Measurements from ENCODE around the gene FAM25A.
"Not testable (repeated sequence)": the region's sequence is repeated elsewhere in the genome, so short reads cannot be mapped to it uniquely, and the experiment has no call there.

The FAM25A gene

DNA sequence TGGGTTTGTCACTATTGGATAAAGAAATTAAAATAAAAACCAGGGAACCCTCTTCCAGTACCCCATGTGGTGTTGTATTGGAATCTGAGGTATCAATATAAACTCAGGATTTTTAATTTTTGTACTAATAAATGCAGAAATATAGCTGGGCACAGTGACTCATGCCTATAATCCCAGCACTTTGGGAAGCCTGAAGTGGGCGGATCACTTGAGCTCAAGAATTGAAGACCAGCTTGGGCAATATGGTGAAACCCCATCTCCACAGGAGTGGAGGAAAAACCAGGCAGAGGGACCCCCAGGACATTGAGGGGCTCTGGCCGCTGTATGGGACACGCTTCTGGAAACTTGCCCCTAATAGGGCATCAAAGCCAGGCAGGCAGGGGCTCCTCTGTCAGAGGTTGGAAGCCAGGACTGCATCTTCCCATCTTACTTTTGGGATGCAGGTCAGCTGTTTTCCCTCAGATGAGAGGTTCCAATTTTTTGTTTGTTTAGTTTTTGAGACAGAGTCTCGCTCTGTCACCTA lies 40.7 kb upstream of the FAM25A start:
- H3K4me2 ChIP-seq (ENCODE audit: low read length) = no peak overlapping the region
- no peaks in the 10 kb centered on the region for H3K4me1 ChIP-seq (ENCODE audit: insufficient read depth, low read length, severe bottlenecking)

GRCh38 chr10:86979977-86980448 lies 40.1 kb upstream of the FAM25A start:
- Histone ChIP-seq H3F3A (ENCODE audit: insufficient read depth, low read length) (no peaks in the 10 kb centered on the region), H3K36me3 (ENCODE audit: insufficient read depth, low read length) (no peaks in the 10 kb centered on the region), H3K9me2 (ENCODE audit: low read depth, low read length) (no peaks in the 10 kb centered on the region), H3K4me1 (ENCODE audit: insufficient read depth, low read length, severe bottlenecking) (no peaks in the 10 kb centered on the region), H3K4me3 (ENCODE audit: low read depth, low read length, poor library complexity, severe bottlenecking) (no peak overlapping the region), H3K27me3 (ENCODE audit: insufficient read depth, low read length) (no peaks in the 10 kb centered on the region), H4K20me1 (ENCODE audit: insufficient read depth, low read length) (no peaks in the 10 kb centered on the region), H3K9me3 (ENCODE audit: low read length) (no peaks in the 10 kb centered on the region), H3K27ac (ENCODE audit: low read depth, low read length, poor library complexity, severe bottlenecking) (no peak overlapping the region), H2AFZ (ENCODE audit: low read length) (no peak overlapping the region), H3K4me2 (ENCODE audit: low read length) (no peak overlapping the region), H3K79me2 (ENCODE audit: insufficient read depth, low read length) (no peaks in the 10 kb centered on the region), H3K9ac (ENCODE audit: low read length) (no peak overlapping the region)
- TF ChIP-seq, protein P1, sequence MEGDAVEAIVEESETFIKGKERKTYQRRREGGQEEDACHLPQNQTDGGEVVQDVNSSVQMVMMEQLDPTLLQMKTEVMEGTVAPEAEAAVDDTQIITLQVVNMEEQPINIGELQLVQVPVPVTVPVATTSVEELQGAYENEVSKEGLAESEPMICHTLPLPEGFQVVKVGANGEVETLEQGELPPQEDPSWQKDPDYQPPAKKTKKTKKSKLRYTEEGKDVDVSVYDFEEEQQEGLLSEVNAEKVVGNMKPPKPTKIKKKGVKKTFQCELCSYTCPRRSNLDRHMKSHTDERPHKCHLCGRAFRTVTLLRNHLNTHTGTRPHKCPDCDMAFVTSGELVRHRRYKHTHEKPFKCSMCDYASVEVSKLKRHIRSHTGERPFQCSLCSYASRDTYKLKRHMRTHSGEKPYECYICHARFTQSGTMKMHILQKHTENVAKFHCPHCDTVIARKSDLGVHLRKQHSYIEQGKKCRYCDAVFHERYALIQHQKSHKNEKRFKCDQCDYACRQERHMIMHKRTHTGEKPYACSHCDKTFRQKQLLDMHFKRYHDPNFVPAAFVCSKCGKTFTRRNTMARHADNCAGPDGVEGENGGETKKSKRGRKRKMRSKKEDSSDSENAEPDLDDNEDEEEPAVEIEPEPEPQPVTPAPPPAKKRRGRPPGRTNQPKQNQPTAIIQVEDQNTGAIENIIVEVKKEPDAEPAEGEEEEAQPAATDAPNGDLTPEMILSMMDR (IDR thresholded peaks at IDR 0.05; ENCODE audit: low read length) = no peak
- no peak for TF ChIP-seq EZH2 (IDR thresholded peaks at IDR 0.05; ENCODE audit: borderline replicate concordance, low read length)

More for the DNA sequence above, 40.7 kb upstream of the FAM25A start:
- no peaks in the 10 kb centered on the region for H3K27me3 ChIP-seq (ENCODE audit: insufficient read depth, low read length)
- TF ChIP-seq, protein P1 (IDR thresholded peaks at IDR 0.05; ENCODE audit: low read length) = no peak
- TF ChIP-seq EZH2 (IDR thresholded peaks at IDR 0.05; ENCODE audit: borderline replicate concordance, low read length) = no peak
- H3K9ac ChIP-seq (ENCODE audit: low read length) = no peak overlapping the region
- no peaks in the 10 kb centered on the region for H3K9me2 ChIP-seq (ENCODE audit: low read depth, low read length)
- no peaks in the 10 kb centered on the region for H3K36me3 ChIP-seq (ENCODE audit: insufficient read depth, low read length)
- H2AFZ ChIP-seq (ENCODE audit: low read length) = no peak overlapping the region
- no peaks in the 10 kb centered on the region for H4K20me1 ChIP-seq (ENCODE audit: insufficient read depth, low read length)
- no peak overlapping the region for H3K27ac ChIP-seq (ENCODE audit: low read depth, low read length, poor library complexity, severe bottlenecking)
- no peaks in the 10 kb centered on the region for H3F3A ChIP-seq (ENCODE audit: insufficient read depth, low read length)
- no peaks in the 10 kb centered on the region for H3K79me2 ChIP-seq (ENCODE audit: insufficient read depth, low read length)
- H3K4me3 ChIP-seq (ENCODE audit: low read depth, low read length, poor library complexity, severe bottlenecking) = no peak overlapping the region
- no peaks in the 10 kb centered on the region for H3K9me3 ChIP-seq (ENCODE audit: low read length)

DNA sequence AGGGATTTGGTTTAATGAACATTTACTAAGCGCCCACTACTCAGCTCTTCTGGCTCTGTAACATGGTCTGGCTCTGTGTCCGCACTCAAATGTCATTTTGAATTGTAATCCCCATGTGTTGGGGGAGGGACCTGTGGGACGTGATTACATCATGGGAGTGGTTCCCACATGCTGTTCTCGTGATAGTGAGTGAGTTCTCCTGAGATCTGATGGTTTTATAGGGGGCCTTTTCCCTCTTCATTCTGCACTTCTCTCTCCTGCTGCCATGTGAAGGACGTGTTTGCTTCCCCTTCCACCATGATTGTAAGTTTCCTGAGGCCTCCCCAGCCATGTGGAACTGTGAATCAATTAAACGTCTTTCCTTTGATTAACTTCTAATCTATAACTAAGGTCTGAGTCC lies 39.1 kb upstream of the FAM25A start:
- not testable (repeated sequence) for H3K9me2 ChIP-seq (ENCODE audit: low read depth, low read length); H3K27me3 ChIP-seq (ENCODE audit: insufficient read depth, low read length); H3K9me3 ChIP-seq (ENCODE audit: low read length); H3K27ac ChIP-seq (ENCODE audit: low read depth, low read length, poor library complexity, severe bottlenecking); H3K79me2 ChIP-seq (ENCODE audit: insufficient read depth, low read length); H3K36me3 ChIP-seq (ENCODE audit: insufficient read depth, low read length); H3K9ac ChIP-seq (ENCODE audit: low read length); H3K4me2 ChIP-seq (ENCODE audit: low read length); H3K4me3 ChIP-seq (ENCODE audit: low read depth, low read length, poor library complexity, severe bottlenecking); H4K20me1 ChIP-seq (ENCODE audit: insufficient read depth, low read length); H3K4me1 ChIP-seq (ENCODE audit: insufficient read depth, low read length, severe bottlenecking); H3F3A ChIP-seq (ENCODE audit: insufficient read depth, low read length); H2AFZ ChIP-seq (ENCODE audit: low read length)

DNA sequence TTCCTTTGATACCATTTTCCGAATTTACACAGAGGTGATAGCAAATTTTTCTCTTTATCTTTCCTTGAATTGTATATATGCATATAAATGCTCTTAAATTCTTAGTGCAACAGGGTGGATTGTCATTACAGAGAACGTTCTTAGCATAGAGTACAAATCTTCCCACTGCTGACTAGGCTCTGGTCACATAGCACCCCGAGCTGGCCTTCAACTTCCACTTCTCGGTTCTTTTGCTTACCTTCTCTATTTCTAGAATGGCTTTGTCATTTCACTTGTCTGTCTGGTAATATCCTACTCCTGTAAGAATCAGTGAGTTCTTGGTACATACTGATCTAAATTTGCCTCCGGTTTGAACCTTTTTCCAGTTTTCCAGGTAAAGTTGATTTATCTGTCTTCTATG lies 38.4 kb upstream of the FAM25A start:
- Histone ChIP-seq H3K4me2 (ENCODE audit: low read length) (no peak overlapping the region), H3K27me3 (ENCODE audit: insufficient read depth, low read length) (no peaks in the 10 kb centered on the region), H3K36me3 (ENCODE audit: insufficient read depth, low read length) (no peaks in the 10 kb centered on the region), H3K4me1 (ENCODE audit: insufficient read depth, low read length, severe bottlenecking) (no peaks in the 10 kb centered on the region), H3K9me2 (ENCODE audit: low read depth, low read length) (no peaks in the 10 kb centered on the region), H2AFZ (ENCODE audit: low read length) (no peak overlapping the region), H3K79me2 (ENCODE audit: insufficient read depth, low read length) (no peaks in the 10 kb centered on the region), H3K9me3 (ENCODE audit: low read length) (no peaks in the 10 kb centered on the region), H3K27ac (ENCODE audit: low read depth, low read length, poor library complexity, severe bottlenecking) (no peak overlapping the region), H3K4me3 (ENCODE audit: low read depth, low read length, poor library complexity, severe bottlenecking) (no peak overlapping the region), H3K9ac (ENCODE audit: low read length) (no peak overlapping the region), H4K20me1 (ENCODE audit: insufficient read depth, low read length) (no peaks in the 10 kb centered on the region), H3F3A (ENCODE audit: insufficient read depth, low read length) (no peaks in the 10 kb centered on the region)
- TF ChIP-seq, protein P1 (IDR thresholded peaks at IDR 0.05; ENCODE audit: low read length) = no peak
- no peak for TF ChIP-seq EZH2 (IDR thresholded peaks at IDR 0.05; ENCODE audit: borderline replicate concordance, low read length)

DNA sequence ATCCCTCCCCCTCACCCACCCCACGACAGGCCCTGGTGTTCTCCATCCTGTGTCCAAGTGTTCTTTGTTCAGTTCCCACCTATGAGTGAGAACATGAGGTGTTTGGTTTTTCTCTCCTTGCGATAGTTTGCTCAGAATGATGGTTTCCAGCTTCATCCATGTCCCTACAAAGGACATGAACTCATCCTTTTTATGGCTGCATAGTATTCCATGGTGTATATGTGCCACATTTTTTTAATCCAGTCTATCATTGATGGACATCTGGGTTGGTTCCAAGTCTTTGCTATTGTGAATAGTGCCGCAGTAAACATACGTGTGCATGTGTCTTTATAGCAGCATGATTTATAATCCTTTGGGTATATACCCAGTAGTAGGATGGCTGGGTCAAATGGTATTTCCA lies 35.6 kb upstream of the FAM25A start:
- H3K4me2 ChIP-seq (ENCODE audit: low read length); H3K27me3 ChIP-seq (ENCODE audit: insufficient read depth, low read length); H3K4me3 ChIP-seq (ENCODE audit: low read depth, low read length, poor library complexity, severe bottlenecking); H3K9ac ChIP-seq (ENCODE audit: low read length); H3K9me2 ChIP-seq (ENCODE audit: low read depth, low read length); H4K20me1 ChIP-seq (ENCODE audit: insufficient read depth, low read length); H2AFZ ChIP-seq (ENCODE audit: low read length); H3K79me2 ChIP-seq (ENCODE audit: insufficient read depth, low read length); H3F3A ChIP-seq (ENCODE audit: insufficient read depth, low read length); H3K4me1 ChIP-seq (ENCODE audit: insufficient read depth, low read length, severe bottlenecking); H3K36me3 ChIP-seq (ENCODE audit: insufficient read depth, low read length); H3K27ac ChIP-seq (ENCODE audit: low read depth, low read length, poor library complexity, severe bottlenecking); H3K9me3 ChIP-seq (ENCODE audit: low read length): not testable (repeated sequence)

Data from OCI-LY1 (cell line).